GM19468 (cell line): ENCODE measurements around the gene HEPACAM.

Source experiments
- ATAC-seq: cut with Tn5 transposase; IDR thresholded peaks from one replicate; pipeline ENCODE4 v1.9.1; 2021; ENCODE audit warnings: mild to moderate bottlenecking, moderate library complexity, moderate number of reproducible peaks; ENCODE audit not compliant: unreplicated experiment; ENCODE audit errors: extremely low read depth

The HEPACAM gene

GRCh38 chr11:124887667-124888013, 48.2 kb downstream of the HEPACAM start:
- no peak for ATAC-seq

DNA sequence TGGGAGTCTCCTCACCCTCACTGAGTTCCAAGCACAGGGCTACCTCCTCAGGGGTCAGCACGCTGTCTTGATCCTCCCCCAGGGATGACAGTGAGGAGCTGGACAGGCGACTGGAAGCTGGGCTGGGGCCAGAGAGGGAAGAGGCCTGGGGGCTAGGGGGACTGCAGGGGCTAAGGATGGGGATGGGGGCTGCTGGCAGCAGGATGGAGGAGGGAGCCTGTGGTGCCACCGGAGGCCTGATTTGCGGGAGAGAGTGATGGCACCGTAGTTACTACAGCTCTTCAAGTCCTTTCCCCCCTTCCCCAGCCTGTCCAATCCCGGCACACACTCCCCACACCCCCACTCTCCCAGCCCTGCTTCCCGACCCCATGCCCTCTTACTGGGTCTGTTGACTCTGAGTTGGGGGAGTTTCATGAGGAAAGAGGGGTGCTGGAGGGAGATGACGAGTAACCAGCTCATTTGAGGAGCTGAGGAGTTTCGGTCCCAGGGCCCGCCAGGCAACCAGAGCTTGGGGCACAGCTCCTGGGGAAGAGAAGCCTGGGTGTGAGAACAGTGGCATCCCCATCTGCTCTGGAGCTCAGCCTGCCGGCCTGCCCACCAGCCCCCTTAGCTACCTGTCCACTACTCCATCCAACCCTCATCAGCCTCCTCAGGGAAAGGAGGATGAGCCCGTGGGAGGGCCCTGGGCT, 48.7 kb downstream of the HEPACAM start:
- ATAC-seq, result no peak

- no peak for ATAC-seq
Measured at GRCh38 chr11:124886476-124886875, 49.4 kb downstream of the HEPACAM start.

DNA sequence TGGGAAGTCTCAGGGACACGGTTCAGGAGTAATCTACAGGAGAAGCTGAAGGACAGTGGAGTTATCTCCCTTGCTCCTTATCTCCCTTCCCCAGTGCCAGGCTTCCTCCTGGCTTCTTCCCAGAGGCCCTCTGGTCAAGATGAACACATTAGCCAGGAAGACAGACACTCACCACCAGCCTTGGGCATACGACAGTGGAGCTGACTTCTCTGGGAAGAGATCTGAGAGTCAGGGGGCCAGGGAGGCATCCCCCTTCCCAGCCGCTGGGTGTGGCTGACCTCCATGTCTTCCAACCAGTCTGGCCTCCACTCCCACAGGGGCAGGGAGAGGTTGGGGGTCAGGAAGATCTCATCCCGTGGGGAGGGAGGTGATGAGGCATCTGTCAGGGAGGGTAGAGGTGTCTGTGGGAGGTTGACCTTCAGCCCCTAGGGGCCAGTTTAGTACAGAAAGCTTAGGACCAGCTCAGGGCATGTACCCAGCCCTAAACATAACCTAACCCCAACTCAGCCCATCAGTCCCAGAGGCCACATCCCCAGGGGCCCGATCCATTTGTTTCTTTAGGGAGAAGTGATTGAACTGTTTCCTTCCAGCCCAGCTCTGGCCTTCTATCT, 50.9 kb downstream of the HEPACAM start:
- no peak for ATAC-seq

- ATAC-seq, result no peak
Measured at GRCh38 chr11:124884340-124884739, 51.5 kb downstream of the HEPACAM start.

GRCh38 chr11:124882339-124883071, 53.3 kb downstream of the HEPACAM start:
- no peak for ATAC-seq

DNA sequence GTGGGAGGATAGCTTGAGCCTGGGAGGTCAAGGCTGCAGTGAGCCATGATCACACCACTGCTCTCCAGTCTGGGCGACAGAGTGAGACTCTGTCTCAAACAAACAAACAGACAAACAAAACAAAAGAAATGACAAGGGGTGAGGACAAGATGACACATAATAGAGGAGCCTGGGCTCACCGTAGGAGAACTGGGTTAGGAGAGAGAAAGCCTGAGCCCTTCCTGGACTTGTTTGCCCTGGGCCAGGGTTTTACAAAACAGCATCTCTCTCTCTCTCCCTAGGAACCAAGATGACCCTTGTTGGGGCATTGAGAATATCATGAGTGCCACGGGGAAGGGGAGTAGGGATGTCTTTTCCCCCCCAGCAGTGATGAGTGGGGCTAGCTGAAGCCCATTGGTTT, 54.9 kb downstream of the HEPACAM start:
- no peak for ATAC-seq

- ATAC-seq, result no peak
Measured at GRCh38 chr11:124880290-124880611, 55.6 kb downstream of the HEPACAM start.

DNA sequence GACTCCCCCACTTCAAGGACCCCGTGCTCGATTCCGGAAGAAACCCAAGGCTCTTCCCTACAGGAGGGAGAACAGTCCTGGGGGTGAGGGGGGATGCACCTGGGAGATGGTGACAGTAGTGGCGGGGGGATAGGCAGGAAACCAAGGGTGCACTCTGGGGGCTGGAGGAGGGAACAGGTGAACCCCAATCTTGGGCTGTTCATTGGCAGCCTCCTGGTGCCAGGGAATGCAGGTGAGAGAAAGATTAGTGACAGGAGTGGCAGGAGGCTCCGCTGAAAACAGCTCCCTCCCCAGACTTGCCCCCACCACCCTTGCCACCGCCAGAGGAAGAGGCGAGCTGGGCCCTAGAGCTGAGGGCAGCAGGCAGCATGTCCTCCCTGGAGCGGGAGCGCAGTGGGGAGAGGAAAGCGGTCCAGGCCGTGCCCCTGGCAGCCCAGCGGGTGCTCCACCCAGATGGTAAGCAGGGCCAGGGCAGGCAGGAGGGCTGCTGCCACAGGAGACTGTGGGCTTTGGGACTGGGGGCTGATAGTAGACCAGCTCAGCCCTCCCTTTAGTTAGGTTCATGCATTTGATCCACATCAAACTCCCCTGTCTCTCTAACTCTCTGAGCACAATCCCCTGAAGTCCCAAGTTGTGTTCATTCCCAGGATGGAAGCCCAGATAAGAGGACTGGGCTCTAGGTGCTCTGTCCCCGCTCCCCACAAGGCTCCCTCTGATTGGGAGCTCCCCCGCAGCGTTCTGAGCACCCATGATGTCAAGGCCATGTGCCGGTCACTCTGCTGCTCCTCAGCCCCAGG, 56.2 kb downstream of the HEPACAM start:
- ATAC-seq, result no peak

- no peak for ATAC-seq
Measured at GRCh38 chr11:124878759-124879492, 56.9 kb downstream of the HEPACAM start.

- ATAC-seq, result no peak
Measured at GRCh38 chr11:124877910-124878758, 57.7 kb downstream of the HEPACAM start.

DNA sequence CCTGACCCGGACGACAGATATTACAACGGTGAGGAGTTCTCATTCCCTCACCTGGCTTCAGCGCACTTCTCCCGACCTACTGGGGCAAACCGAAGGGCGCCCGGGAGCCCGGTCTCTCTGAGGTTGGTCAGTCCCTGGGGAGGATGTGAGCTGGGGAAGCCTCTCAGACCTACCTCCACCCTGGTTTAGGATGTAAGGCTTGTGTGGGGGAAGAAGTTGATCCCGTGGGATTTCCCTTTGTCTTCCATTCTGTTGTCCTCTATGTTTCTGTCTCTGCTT, 58.3 kb downstream of the HEPACAM start:
- no peak for ATAC-seq

DNA sequence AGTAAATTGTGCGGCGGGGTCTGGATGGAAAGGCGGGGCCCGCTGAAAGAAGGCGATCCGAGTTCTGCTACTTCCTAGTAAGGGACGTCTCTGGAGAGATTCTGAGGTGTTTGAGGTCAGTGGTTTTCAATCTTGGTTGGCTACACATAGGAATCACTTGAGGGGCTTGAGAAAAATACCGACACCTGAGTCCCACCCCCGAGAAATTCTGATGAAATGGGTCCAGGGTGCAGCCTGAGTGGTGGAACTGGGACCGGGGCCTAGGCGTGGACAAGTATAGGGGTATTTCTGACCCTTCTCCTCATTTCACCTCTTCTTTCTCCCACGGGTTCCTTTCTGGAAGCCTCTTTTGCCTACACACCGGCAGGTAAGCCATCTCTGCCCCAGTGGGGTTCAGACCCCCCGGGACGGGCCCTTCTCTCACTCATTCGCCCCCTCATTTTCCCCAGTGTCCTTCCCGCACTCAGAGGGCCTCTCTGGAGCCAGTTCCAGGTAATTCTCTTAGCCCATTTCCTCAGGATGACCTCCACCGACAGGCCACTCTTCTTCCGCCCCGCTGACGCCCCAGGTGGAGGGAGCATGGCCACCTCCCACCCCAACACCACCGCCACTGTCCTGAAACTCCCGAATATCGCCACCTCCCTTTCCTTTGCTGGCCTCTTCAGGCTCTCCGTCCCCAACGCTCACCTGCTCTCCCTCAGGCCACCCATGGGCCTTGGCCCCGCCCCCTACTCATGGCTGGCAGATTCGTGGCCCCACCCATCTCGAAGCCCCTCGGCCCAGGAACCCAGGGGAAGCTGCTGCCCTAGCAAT, 58.8 kb downstream of the HEPACAM start:
- no peak for ATAC-seq

GRCh38 chr11:124875943-124876817, 59.7 kb downstream of the HEPACAM start:
- peak; percentile 91 for ATAC-seq

GRCh38 chr11:124875401-124875800, 60.4 kb downstream of the HEPACAM start:
- ATAC-seq, result no peak

- ATAC-seq, result no peak
Measured at GRCh38 chr11:124874571-124875255, 61.1 kb downstream of the HEPACAM start.

DNA sequence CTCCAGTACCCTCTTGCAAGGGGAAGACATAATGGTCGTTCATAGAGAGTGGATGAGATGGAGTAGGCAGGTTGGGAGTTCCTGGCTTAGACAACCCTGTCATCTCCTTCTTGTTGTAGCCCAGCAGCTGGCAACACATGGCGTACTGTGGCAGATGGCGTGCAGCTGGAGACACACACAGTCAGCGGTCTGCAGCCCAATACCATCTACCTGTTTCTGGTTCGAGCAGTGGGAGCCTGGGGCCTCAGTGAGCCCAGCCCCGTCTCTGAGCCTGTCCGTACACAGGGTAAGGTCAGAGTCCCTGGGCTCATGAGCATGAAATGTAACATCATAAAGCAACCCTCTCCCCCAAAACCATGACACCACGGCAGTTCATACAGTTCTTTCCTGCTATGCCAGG, 61.9 kb downstream of the HEPACAM start:
- no peak for ATAC-seq
